Activated naive CD8-positive, alpha-beta T cell (primary cell): ENCODE measurements around the gene ACSF3.

ENCODE experiments used
- H3K27ac Mint-ChIP-seq: one replicate; pipeline ENCODE4 v1.8.0; 2021; ENCODE audit warnings: mixed read lengths
- H3K27me3 Mint-ChIP-seq: one replicate; pipeline ENCODE4 v1.8.0; 2021; ENCODE audit warnings: mixed read lengths
- H3K36me3 Mint-ChIP-seq: one replicate; pipeline ENCODE4 v1.8.0; 2021; ENCODE audit warnings: mixed read lengths
- H3K4me1 Mint-ChIP-seq: one replicate; pipeline ENCODE4 v1.8.0; 2021; ENCODE audit warnings: low read depth, mixed read lengths
- H3K4me3 Mint-ChIP-seq: one replicate; pipeline ENCODE4 v1.8.0; 2021; ENCODE audit warnings: mild to moderate bottlenecking, mixed read lengths
- H3K9me3 Mint-ChIP-seq: one replicate; pipeline ENCODE4 v1.8.0; 2021; ENCODE audit warnings: low read depth, mixed read lengths

Gene ACSF3

GRCh38 chr16:89114159-89114981 lies 20.7 kb downstream of the ACSF3 start:
- H3K27ac Mint-ChIP-seq: peak overlapping the region; percentile 94
- H3K27me3 Mint-ChIP-seq: no peaks in the 10 kb centered on the region
- peaks cover 8% of the 10 kb centered on the region for H3K36me3 Mint-ChIP-seq
- H3K9me3 Mint-ChIP-seq: no peaks in the 10 kb centered on the region
- H3K4me1 Mint-ChIP-seq: peaks cover 44% of the 10 kb centered on the region
- H3K4me3 Mint-ChIP-seq: peak overlapping the region; percentile 72

- H3K36me3 Mint-ChIP-seq: peaks cover 8% of the 10 kb centered on the region
- peaks cover 47% of the 10 kb centered on the region for H3K4me1 Mint-ChIP-seq
- H3K27ac Mint-ChIP-seq: peak overlapping the region; percentile 94
- H3K4me3 Mint-ChIP-seq: peak overlapping the region; percentile 72
- no peaks in the 10 kb centered on the region for H3K9me3 Mint-ChIP-seq
- H3K27me3 Mint-ChIP-seq: no peaks in the 10 kb centered on the region
These were observed 21.7 kb downstream of the ACSF3 start for GRCh38 chr16:89115216-89115861.

GRCh38 chr16:89116341-89117226 lies 22.9 kb downstream of the ACSF3 start:
- no peaks in the 10 kb centered on the region for H3K27me3 Mint-ChIP-seq
- H3K4me3 Mint-ChIP-seq: peak overlapping the region; percentile 72
- H3K4me1 Mint-ChIP-seq: peaks cover 49% of the 10 kb centered on the region
- peaks cover 8% of the 10 kb centered on the region for H3K36me3 Mint-ChIP-seq
- H3K9me3 Mint-ChIP-seq: no peaks in the 10 kb centered on the region
- peak overlapping the region; percentile 94 for H3K27ac Mint-ChIP-seq

- Mint-ChIP-seq H3K4me3 (peak overlapping the region; percentile 23), H3K27ac (peak overlapping the region; percentile 30), H3K36me3 (peaks cover 8% of the 10 kb centered on the region)
These were observed 23.7 kb downstream of the ACSF3 start for GRCh38 chr16:89117227-89117974.

GRCh38 chr16:89117975-89118289 lies 24.3 kb downstream of the ACSF3 start:
- Mint-ChIP-seq H3K4me3 (no peak overlapping the region), H3K36me3 (peaks cover 8% of the 10 kb centered on the region), H3K4me1 (peaks cover 57% of the 10 kb centered on the region), H3K27ac (peak overlapping the region; percentile 16), H3K27me3 (no peaks in the 10 kb centered on the region), H3K9me3 (no peaks in the 10 kb centered on the region)

More at GRCh38 chr16:89117227-89117974, 23.7 kb downstream of the ACSF3 start:
- Mint-ChIP-seq H3K4me1 (peaks cover 52% of the 10 kb centered on the region), H3K27me3 (no peaks in the 10 kb centered on the region), H3K9me3 (no peaks in the 10 kb centered on the region)

GRCh38 chr16:89118361-89119165 lies 24.9 kb downstream of the ACSF3 start:
- Mint-ChIP-seq H3K36me3 (peaks cover 8% of the 10 kb centered on the region), H3K27me3 (no peaks in the 10 kb centered on the region), H3K27ac (peak overlapping the region; percentile 16), H3K4me3 (no peak overlapping the region), H3K4me1 (peaks cover 61% of the 10 kb centered on the region), H3K9me3 (no peaks in the 10 kb centered on the region)

GRCh38 chr16:89119166-89119621 lies 25.5 kb downstream of the ACSF3 start:
- no peaks in the 10 kb centered on the region for H3K9me3 Mint-ChIP-seq
- H3K27ac Mint-ChIP-seq: no peak overlapping the region
- H3K27me3 Mint-ChIP-seq: no peaks in the 10 kb centered on the region
- H3K4me3 Mint-ChIP-seq: no peak overlapping the region
- H3K36me3 Mint-ChIP-seq: peaks cover 8% of the 10 kb centered on the region
- H3K4me1 Mint-ChIP-seq: peaks cover 60% of the 10 kb centered on the region

- no peaks in the 10 kb centered on the region for H3K9me3 Mint-ChIP-seq
- H3K27me3 Mint-ChIP-seq: no peaks in the 10 kb centered on the region
- peaks cover 58% of the 10 kb centered on the region for H3K4me1 Mint-ChIP-seq
- H3K36me3 Mint-ChIP-seq: peaks cover 8% of the 10 kb centered on the region
- H3K4me3 Mint-ChIP-seq: no peak overlapping the region
- no peak overlapping the region for H3K27ac Mint-ChIP-seq
These were observed 26.0 kb downstream of the ACSF3 start for GRCh38 chr16:89119661-89120141.

- Mint-ChIP-seq H3K4me1 (peaks cover 52% of the 10 kb centered on the region), H3K4me3 (no peak overlapping the region), H3K27ac (peak overlapping the region; percentile 34), H3K27me3 (no peaks in the 10 kb centered on the region), H3K9me3 (no peaks in the 10 kb centered on the region), H3K36me3 (peaks cover 4% of the 10 kb centered on the region)
These were observed 26.6 kb downstream of the ACSF3 start for GRCh38 chr16:89120281-89120680.

- H3K27me3 Mint-ChIP-seq: no peaks in the 10 kb centered on the region
- H3K4me1 Mint-ChIP-seq: peaks cover 46% of the 10 kb centered on the region
- peaks cover 5% of the 10 kb centered on the region for H3K36me3 Mint-ChIP-seq
- H3K9me3 Mint-ChIP-seq: no peaks in the 10 kb centered on the region
- no peak overlapping the region for H3K27ac Mint-ChIP-seq
- no peak overlapping the region for H3K4me3 Mint-ChIP-seq
These were observed 27.3 kb downstream of the ACSF3 start for GRCh38 chr16:89120921-89121351.

GRCh38 chr16:89121691-89122321 lies 28.2 kb downstream of the ACSF3 start:
- Mint-ChIP-seq H3K4me1 (peaks cover 38% of the 10 kb centered on the region), H3K36me3 (peaks cover 6% of the 10 kb centered on the region), H3K4me3 (no peak overlapping the region), H3K27me3 (no peaks in the 10 kb centered on the region), H3K9me3 (no peaks in the 10 kb centered on the region), H3K27ac (no peak overlapping the region)

- Mint-ChIP-seq H3K4me1 (peaks cover 36% of the 10 kb centered on the region), H3K36me3 (peaks cover 6% of the 10 kb centered on the region), H3K4me3 (no peak overlapping the region), H3K27ac (peak overlapping the region; percentile 50), H3K27me3 (no peaks in the 10 kb centered on the region), H3K9me3 (no peaks in the 10 kb centered on the region)
These were observed 28.7 kb downstream of the ACSF3 start for GRCh38 chr16:89122322-89122851.
